Breast epithelium (tissue), 3 donors: ENCODE data around the gene RABGAP1L.

Experiments used
- POLR2A ChIP-seq: fragments of 450-650 bp; IDR thresholded peaks from one replicate; pipeline ENCODE4 v1.6.1; 2016; ENCODE audit warnings: antibody characterized with exemption, mild to moderate bottlenecking, moderate library complexity
- POLR2AphosphoS5 ChIP-seq, 3 donors: sonication (generic); formaldehyde crosslinking; IDR thresholded peaks; one replicate each; pipeline ENCODE4 v1.6.1; 2017; ENCODE audit warnings: antibody characterized with exemption in 3 of 3
- TF ChIP-seq, protein P1 (sequence below), 3 donors: fragments of 450-650 bp; IDR thresholded peaks; one replicate each; pipeline ENCODE4 v1.5.1; 2016 to 2017; ENCODE audit warnings: antibody characterized with exemption in 3 of 3, mild to moderate bottlenecking in 3 of 3, moderate library complexity in 3 of 3

- no peak for TF ChIP-seq POLR2A
- TF ChIP-seq, protein P1, sequence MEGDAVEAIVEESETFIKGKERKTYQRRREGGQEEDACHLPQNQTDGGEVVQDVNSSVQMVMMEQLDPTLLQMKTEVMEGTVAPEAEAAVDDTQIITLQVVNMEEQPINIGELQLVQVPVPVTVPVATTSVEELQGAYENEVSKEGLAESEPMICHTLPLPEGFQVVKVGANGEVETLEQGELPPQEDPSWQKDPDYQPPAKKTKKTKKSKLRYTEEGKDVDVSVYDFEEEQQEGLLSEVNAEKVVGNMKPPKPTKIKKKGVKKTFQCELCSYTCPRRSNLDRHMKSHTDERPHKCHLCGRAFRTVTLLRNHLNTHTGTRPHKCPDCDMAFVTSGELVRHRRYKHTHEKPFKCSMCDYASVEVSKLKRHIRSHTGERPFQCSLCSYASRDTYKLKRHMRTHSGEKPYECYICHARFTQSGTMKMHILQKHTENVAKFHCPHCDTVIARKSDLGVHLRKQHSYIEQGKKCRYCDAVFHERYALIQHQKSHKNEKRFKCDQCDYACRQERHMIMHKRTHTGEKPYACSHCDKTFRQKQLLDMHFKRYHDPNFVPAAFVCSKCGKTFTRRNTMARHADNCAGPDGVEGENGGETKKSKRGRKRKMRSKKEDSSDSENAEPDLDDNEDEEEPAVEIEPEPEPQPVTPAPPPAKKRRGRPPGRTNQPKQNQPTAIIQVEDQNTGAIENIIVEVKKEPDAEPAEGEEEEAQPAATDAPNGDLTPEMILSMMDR (IDR thresholded peaks at IDR 0.05), result no peak
- no peak for TF ChIP-seq POLR2AphosphoS5 (IDR thresholded peaks at IDR 0.05)
Measured at GRCh38 chr1:174118751-174119150, 40.6 kb upstream of the RABGAP1L start.
